DLD1 (cell line): ENCODE measurements around the gene SRD5A2.

ENCODE experiments used
- in situ Hi-C: cut with HindIII; loops from 2 replicates; pipeline ENCODE4 v1.10.0; 2017; ENCODE audit warnings: low sequenced_read_pairs

The SRD5A2 gene

DNA sequence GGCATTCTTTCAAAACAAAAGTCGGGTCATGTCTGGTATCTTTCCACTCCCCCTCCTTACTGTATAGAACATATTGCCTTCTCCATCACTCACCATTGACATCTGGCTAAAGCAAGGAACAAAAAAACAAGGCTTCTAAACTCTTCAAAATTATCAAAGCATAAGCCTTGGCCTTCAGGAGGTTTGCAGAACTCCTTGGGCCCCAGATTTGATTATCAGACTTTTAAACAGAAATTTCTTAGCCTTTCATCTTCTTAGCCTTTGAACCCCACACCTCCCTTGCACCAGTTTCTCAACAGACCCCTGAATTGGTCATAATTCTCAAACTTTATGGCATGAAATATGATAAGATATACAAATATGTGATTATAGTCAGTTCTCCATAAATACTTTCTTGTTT lies 106.4 kb downstream of the SRD5A2 start:
- in situ Hi-C loops, result no loop called here
